ENCODE data around the gene ANKRD34A.

DNA sequence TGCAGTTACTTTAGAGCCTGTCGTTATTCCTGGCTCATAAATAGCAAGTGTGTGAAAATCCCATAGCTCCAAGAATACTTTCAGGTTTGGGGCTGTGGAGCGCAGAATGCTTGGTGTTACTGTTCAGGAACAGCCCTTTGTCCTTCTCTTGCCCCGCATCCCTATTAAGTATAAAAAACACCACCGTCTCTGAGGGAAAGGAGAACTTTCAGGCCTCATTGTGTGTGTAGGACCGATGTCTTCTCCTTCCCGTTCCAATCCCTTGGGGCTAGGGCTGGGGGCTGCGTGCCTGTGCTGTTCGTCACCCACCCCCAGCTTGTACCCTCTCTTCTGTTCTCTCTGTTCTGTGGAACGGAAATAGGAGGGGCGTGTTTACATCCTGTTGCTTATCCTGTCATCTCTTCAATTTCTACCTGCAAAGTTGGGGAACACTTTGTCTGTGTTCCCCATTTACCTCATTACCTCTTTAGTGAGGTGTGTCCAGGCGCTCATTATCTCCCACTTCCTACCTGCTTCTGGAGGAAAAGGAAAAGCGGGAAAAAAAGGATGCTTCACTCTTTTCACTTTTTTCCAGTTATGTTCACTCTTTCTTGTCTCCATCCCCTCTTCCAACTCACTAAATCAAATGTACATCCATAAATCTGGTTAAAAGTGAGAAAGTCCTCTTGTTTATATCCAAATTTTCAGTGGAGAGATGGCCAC, 32.8 kb upstream of the ANKRD34A start:
- TF ChIP-seq CTCF (conservative IDR thresholded peaks at IDR 0.05) (no peak), EZH2 (IDR thresholded peaks at IDR 0.05; ENCODE audit: low read depth) (no peak)

All from PC-9 (cell line).